GM18858 (cell line): ENCODE data around the gene NCLN.

Experiments used
- ATAC-seq: cut with Tn5 transposase; IDR thresholded peaks from one replicate; pipeline ENCODE4 v1.9.1; 2021; ENCODE audit not compliant: unreplicated experiment

NCLN gene

DNA sequence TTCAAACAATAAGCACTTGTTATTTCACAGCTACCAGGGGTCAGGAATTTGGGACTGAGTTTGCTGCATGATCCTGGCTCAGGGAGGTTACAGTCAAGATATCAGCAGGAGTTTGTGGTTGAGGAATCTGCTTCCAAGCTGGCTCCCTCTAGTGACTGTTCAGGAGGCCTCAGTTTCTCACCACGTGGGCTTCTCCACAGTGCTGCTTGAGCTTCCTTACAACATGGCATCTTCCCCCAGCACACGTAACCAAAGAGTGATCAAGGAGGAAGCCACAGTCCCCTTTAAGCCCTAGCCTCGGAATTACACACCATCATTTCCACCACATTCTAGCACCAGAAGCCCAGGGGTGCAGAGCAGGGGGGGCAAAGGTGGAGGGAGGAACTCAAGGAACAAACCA, 67.5 kb downstream of the NCLN start:
- no peak for ATAC-seq

DNA sequence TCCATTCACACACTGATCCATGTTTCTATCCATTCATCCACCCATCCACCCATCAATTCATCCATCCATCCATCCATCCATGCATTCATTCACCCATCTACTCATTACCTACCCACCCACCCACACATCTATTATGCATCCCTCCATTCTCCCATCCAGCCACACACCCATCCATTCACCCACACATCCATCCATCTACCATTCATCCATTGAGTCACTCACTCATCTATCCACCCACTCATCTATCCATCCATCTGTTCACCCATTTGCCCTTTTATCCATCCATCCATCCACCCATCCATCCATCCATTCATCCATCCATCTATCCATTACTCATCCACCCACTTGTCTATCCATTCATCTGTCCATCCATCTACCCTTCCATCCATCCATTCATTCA, 68.8 kb downstream of the NCLN start:
- ATAC-seq: no peak

DNA sequence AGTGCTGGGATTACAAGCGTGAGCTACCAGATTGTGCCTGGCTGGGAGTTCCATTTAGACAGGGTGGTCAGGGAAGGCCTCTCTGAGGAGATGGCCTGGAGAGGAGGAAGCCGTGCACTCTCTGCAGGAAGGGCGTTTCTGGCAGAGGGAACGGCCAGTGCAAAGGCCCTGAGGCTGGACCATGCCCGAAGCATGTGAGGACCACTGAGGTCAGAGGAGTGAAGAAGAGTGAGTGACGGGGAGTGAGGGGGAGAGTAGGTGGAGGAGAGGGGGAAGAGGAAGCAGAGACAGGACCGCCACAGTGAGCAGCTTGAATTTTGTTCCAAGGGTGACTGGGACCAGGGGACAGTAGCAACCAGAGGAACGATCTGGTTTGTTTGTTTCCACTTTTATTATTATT, 71.3 kb downstream of the NCLN start:
- ATAC-seq: no peak
